DMS53 treated with DMSO at 0.1 percent for 48 hours (cell line): Measurements from ENCODE around the gene GOLIM4.
A peak's percentile ranks its signal among the peaks of the same experiment; 100 is the strongest.

ENCODE experiments used
- DNase-seq: peaks from one replicate; lab custom pipeline; 2025; ENCODE audit not compliant: unreplicated experiment; lab: John Stamatoyannopoulos, UW

GOLIM4 gene

DNA sequence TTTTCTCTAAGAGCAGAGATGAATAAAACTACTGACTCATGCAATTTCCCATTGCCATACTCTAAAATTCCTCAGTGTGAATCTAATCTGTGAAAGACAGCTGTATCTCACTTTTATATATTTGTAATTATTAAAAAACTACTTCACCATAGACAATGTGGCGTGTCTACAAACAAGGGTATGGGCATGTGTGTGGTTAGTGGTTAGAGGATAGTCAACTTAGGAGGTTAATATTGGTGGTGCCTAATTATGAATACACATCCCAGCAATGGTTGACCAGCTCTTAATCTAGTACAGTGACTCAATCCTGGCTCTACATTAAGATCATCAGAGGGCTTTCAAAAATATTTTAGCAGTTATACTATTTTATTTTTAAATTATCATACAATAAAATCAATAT, 94.5 kb downstream of the GOLIM4 start:
- DNase-seq, result no peak

DNA sequence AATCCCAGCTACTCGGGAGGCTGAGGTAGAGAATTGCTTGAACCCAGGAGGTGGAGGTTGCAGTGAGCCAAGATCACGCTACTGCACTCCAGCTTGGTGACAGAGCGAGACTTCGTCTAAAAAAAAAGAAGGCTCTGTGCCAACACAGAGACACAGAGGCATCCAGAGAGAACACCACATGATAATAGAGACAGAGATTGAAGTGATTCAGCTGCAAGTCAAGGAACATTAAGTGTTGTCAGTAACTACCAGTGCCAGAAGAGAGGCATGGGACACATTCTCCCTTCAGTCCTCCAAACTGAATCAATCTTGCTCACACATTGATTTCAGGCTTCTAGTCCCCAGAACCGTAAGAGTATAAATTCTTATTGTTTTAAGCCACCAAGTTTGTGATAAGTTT, 97.5 kb downstream of the GOLIM4 start:
- no peak for DNase-seq

DNA sequence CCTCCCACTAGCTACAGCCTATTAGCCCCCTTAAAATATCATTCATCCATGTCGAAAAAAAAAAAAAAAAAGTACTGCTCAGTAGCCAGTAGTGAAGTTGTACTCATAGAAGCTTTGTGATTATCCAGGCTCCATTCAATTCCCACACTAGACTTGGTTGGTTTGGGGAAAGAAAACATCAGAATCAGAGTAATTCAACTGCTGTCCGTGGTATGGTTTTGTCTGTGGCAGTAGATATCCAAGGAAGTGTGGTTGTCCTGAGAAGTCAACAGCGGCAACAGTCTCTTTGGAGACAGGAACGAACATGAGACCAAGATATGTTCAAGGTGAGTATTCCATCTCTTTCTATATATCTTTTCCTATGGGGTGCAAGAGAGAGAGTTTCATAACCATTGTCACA, 99.2 kb downstream of the GOLIM4 start:
- no peak for DNase-seq

DNA sequence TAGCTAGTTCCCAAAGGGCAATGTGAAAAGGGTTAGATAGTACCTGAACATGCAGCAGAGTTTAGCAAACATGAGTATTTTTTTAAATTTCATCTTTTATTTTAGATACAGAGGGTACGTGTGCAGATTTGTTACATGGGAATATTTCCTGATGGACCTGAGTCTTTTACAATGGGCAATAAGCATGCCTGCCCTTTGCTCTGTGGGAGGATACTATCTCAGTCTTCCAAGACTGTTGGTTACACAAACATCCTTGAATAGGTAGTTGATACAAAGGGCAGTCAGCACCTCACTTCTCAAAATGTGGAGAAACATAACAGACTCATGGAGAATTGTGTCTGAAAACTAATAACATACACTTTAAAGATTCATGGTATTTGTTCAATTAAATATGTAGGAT, 103.3 kb downstream of the GOLIM4 start:
- DNase-seq, result no peak

DNA sequence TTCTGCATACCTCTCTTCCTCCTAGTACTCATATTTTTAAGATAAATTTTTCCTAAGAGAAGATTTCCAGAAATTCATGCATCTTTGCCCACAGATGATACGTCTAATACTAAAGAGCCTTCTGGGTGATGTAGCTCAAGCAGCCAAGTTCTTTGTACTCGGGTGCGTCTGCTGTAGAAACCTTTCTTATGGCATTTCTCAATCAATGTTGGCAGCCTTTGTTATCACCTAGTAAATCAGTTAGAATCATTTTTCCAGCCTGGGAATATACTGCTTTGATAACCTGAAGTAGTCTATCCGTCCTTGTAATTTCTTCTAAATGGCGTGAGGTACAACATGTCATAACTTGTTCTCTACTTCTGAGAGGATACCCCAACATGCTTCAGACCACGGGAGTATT, 104.5 kb downstream of the GOLIM4 start:
- DNase-seq, result no peak

DNA sequence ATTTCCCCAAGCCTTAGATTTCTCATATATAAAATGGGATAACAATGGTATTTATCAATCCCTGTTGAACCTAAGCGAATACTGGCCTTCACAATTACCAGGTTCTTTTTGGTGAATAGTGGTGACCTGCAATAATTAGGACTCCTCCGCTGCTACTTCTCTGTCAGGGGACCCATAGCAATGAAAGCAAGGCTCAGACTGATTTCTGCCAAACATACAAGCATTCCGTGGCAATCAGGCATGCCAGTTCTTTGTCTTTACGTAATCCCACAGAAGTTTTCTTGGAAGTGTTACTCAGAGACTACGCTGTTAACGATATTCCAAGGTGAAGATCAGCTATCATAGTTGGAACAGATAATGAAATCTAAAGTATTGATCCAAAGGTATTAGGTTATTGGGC, 105.7 kb downstream of the GOLIM4 start:
- no peak for DNase-seq

DNA sequence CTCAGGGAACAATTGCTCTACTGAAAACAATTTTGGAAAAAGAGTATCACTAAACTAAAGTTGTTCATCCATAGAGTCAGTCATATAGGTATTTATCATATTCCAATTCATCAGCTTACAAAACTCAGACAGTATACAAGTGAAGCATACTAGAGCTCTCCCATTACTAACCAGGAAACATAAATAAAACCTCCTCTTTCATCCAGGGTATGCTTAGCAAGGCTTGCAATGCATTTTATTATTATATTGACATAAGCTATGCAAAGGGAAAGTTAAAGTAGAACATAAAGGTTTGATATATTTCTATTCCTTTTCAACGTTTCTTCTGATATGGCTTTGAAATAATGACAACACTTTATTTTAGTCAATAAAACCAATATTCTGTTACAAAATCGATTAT, 106.7 kb downstream of the GOLIM4 start:
- DNase-seq, result no peak

DNA sequence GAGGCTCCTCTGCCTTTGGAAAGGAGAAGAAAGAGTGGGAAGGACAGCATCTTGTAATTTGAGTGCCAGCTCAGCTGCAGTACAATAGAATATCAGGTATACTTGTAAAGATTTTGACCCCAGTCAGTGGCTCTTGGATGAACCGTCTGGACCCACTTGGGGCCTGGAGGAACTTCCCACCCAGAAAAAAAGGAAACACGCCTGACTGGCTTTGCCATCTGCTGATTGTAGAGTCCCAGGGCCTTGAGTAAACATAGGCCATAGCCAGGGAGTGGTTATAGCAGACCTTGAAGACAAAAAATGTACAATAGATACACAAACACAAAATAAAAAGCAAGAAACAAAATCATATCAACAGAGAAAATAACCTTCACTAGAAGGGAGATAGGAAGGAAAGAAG, 112.1 kb downstream of the GOLIM4 start:
- DNase-seq, result no peak

DNA sequence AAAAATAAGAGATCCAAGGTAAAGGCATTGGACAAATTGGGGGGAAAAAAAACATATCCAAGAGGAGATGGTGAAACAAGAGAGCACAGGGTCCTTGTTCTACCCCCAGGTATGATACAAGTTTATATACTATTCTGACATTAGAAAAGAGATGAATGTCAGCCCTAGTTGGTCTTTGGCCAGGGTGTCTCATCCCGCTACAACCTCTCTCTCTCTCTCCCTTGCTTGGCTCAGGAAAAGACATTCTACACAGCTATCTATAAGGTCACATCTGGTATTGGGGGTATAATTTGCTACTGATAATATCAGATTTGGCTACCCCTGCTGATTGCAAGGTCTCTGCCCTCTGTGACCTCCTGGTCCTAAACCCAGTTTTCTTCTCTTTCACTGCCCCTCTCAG, 117.2 kb downstream of the GOLIM4 start:
- no peak for DNase-seq

DNA sequence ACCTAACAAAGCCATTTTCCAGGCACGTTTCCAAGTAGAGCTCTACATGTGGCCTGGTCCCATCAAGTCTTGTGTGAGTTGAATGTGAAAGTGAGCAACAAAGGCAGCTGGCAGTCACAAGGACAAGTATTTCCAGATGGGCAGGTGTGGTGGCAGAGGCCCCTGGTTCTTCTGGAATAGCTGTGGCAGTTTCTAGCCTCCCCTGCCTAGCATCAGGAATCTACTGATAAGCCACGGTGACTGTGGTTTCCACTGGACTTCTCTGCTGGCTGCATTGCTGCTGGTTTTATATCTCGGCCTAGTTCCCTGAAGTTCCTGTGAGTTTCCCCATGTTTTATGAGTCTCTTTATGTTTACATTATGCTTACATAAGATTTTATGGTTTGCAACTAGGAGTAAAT, 117.7 kb downstream of the GOLIM4 start:
- DNase-seq, result peak; percentile 61

DNA sequence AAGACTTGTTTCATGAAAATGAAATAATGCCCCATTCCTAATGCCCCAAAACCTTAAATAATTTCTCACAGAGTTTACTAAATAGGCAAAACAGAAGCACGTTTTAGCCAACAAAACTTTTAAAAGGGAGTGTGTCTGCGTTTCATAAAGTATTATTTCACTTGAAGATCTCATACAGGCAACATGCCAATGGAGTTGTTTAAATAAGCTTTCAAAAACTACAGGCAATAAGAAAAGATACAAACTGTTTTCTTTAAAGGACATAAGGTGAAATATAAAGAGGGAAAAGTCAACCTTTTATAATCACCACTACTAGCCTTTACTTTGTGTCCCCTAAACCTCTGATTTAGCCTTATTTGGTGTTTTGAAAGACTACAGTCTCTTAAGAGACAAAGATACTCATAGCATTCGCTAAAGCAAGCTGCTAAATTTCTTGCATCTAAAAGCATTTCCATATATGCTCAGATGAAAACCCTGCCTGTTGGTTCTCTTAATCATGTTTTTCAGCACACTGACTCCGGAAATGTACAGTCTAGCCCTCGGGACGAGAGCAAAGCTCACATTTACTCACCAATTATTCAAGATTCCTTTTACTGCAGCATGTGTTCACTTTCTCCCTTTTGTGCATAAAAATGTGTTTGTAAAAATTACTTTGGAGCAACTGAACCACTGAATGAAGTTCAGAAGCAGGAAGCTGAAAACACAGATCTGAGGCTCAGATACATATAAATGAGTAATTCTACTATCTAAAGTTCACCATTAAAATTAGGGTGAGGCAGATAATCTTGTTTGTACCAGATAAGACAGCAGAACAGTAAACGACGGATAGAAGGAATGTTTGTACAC, 119.0 kb downstream of the GOLIM4 start:
- DNase-seq, result no peak

DNA sequence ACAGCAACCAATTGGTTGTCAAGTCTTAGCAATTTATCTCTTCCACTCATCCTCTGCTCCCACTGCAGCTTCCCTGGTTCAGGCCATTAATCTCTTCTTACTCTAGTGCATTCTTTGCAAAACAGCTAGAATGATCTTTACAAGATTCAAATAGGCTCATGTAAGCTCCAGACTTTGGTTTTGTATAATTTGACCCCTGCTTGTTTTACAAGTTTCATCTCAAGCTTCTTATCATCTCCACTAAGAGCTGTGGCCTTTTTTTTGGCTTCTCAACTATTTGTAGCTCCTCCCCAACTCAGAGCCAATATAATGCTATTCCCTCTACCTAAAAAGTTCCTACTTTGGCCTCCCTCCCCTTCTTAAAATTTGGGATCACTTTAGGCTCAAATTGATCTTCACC, 121.8 kb downstream of the GOLIM4 start:
- DNase-seq, result no peak

DNA sequence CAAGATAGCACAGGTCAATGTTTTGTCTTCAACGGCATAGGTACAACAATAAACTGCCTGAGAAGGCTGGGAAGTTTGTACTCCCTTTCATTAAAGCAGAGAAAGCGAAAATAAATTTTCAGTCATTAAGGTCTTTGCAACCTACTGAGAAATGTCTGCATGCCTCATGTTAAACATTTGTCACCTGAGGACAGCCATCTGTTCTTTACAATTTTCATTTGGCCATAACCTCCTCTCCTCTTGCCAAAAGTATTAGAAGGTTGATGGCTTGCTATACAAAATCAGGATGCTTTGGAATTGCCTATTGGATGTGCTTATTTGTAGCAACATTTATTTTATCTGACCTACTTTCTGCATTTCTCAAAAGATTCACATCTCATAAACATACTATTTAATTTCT, 122.7 kb downstream of the GOLIM4 start:
- no peak for DNase-seq

DNA sequence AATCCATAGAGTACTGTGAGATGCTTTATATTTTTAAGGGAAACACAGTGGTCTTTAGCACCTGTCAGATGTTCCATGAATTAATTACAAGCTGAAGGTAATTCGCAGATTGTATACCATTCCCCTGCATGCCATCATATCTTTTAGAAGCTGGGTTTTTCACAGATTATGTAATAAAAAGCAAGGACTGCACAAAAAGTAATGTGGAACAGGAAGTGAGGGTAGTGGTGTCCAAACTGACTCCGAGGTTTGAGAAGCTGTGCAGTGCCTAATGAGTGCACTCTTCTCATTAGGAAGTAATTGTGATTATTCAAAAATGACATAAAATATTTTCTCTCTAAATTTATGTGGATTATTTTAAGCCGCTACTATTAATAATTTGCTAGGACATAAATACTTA, 123.2 kb downstream of the GOLIM4 start:
- no peak for DNase-seq

DNA sequence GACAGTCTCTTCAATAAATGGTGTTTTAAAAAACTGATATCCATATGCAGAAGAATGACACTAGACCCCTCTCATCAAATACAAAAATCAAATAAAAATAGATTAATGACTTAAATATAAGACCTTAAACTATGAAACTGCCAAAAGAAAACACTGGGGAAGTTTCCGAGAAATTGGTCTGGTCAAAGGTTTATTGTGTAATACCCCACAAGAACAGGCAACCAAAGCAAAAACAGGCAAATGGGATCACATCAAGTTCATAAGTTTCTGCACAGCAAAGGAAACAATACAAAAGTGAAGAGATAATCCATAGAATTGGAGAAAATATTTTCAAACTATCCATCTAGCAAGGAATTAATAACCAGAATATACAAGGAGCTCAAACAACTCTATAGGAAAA, 126.2 kb downstream of the GOLIM4 start:
- no peak for DNase-seq

DNA sequence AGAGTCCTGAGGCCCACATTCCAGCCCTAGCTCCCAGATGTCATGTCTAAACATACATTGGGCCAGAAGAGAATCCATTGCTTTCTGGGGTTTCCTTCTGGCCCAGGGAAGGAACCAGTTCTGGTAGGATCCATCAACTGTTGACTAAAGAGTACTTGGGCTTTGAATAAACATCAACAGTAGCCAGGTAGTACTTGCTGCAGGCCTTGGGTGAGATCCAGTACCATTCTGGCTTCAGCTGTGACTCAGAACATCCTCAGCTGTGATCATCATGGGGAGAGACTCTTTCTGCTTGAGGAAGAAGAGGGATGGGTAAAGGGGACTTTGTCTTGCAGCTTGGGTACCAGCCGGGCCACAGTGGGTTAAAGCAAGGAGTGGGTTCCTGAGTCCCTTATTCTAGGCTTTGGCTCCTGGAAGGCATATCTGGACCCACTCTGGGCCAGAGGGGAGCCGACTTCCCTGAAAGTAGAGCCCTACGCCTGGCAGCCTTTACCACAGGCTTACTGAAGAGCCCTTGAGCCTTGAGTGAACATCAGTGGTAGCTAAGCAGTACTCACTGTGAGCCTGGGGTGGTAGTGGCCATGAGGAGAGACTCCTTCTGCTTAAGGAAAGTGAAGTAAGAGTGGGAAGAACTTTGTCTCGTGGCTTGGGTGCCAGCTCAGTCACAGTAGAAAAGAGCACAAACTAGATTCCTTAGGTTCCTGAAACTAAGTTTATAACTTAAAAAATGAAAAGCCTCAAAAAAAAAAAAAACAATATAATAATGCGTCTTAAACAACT, 128.3 kb downstream of the GOLIM4 start:
- no peak for DNase-seq
